Stimulated activated naive CD4-positive, alpha-beta T cell (primary cell): ENCODE measurements around the gene ZNF219.

ENCODE experiments used
- DNase-seq, 6 experiments: peaks; one replicate each; lab custom pipeline; 2025; lab: John Stamatoyannopoulos, UW

ZNF219 gene

DNA sequence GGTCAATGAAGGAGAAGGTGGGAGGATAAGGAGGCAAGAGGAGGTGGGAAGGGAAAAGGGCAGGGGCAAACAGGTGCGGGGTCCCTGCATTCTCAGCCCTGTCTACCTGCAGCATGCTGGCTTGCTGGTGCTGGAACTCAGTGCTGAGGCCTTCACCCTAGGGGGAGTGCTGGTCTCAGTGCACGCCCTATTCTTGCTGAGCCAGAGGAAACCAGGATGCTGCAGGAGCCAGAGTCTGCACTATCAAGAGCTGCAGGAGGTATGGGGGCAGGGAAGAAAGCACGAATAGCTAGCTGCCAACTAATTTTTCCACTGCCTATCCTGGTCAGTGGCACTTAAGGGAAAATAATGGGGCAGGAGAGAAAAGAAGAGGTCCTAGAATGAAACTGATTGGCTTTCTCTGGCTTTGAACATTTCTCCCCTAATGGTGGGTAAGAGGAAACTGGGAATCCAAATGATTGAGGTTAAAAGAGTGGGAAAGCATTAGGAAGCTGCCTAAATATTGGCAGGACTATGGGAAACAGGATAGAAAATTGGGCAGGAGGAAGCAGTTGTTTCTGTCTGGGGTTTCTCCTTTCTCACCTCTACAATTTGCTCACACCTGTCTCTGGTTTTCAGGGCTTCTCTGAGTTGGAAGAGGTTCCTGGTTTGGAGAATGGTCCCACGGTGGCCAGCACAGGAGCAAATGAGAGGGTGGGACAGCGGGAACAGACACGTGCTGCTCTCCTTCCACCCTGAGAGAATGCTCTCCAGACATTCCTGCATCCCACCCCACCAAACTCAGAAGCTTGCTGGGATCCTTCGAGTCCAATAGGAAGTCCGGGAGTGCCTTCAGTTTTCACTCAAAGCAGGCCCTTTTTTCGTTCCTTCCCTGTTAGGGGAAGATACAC lies 4.3 kb upstream of the ZNF219 start:
- no peak for DNase-seq

DNA sequence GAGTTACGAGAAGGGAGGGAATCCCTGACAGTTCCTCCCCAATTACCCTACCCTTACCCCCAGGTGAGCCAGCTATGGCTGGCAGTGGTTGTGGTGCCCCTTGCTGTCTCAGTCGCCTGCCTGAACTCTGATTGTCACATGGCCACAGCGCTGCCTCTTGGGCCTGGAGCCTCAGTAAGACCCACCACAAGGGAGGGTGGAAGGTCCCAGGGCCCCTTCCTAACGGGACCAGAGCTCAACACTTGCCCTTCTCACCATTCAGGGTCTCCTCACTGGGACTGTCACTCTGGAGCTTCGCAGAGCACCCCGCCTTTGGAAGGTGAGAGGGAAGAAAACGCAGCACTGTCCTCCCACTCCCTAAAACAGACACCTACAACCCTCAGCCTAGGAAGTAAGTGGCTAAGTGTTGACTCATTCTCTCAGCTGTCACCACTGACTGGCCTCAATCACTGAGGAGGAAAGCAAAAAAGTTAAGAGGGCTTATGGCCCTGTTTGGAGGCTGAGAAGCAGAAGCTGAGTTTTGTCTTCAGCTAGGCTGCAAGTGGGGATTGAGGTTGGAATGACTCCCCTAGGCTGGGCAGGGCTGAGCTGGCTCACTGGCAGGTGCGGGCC lies 3.5 kb upstream of the ZNF219 start:
- no peak for DNase-seq

DNA sequence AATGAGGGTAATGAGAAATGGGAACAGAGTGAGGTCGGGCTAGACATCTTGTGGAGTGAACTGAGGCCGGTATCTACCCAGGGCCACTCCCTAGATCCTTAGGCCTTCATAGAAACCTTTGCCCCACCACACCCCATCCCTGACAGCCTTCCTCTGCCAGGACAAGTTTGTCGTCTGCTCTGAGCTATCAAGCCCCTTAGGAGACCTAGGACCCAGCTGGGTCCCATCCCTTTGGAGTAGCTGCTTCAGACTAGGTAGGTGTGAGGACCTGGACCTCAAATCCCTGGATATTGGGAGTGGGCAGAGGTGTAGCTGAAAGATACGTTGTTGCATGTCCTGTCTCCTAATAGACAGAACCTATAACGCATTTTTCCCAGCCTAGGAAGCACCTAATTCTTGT lies 2.5 kb upstream of the ZNF219 start, which contains the start of gene TMEM253:
TSS of gene TMEM253 (plus strand) at position 136 of the 400 bp plus-strand sequence. CDS start 278 bp downstream, outside the sequence.
- DNase-seq, result no peak

DNA sequence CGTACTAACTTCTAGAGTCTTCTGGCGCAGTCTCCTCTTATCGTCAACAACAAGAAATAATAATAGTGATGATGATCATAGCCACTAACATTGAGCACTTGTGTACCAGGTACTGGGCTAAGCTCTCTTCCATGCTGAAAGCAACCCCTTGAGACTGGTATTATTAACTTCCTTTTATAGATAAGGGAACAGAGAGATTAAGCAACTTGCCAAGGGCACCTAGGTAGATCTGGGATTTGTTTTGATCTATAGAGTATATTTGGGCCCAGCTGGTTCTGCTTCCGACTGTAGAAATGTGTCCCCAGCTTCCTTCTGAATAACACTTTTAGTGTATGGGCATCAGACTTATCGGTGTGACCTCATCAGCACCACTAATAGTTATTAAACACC lies 1.1 kb upstream of the ZNF219 start:
- no peak for DNase-seq

DNA sequence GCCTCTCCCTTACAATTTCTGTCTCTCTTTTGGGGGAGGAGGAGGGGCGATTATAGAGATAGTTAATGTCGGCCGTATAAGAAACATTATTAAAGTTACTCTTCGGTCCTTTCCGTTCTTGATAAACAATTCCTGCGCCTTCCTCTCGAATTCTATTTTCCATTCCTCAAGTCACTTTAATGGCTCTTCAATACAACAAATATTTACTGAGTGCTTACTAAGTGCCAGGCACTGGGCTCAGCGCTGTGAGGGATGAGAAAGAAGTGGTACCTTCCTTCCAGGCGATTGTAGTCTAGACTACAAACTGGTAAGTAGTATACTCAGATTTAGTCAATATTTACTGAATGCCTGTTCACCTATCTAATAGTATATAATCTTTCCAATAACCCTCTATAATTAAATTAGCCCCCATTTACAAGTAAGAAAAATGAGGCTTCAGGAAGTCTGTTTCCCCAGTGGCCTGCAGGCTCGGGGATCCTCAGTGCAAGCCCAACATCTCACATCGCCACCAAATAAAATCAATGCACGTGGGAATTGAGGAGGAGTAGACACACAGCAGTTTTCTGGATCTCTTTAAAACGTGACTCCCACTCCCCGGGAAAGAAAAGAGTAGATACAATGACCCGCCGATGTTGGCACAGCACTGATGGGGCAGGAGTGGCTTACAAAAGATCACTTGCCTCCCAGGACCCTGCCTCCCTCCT lies 589 bp upstream of the ZNF219 start:
- no peak for DNase-seq

DNA sequence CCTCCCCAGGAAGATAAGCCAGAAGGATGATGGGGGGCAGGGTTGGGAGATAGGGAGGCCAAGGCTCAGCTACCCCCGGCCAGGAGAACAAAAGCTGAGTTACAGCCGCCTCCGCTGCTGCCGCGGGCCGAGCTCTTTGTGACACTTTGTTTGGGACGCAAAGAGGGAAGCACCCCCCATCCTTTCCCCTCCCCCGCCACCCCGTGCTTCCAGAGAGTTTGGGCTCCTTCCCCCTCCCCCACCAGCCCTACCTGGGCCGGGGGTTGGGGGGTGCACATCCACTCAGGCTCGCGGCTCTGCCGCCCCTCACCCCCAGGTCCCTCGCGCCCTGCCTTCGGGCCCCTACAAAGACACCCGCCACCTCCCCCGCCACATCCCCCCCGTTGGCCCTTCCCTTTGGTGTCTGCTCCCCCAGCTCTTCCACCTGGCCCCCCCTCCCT lies 799 bp downstream of the ZNF219 start:
- DNase-seq, result peak in 3 of 6 experiments; percentile 22 to 39 (median 31)

DNA sequence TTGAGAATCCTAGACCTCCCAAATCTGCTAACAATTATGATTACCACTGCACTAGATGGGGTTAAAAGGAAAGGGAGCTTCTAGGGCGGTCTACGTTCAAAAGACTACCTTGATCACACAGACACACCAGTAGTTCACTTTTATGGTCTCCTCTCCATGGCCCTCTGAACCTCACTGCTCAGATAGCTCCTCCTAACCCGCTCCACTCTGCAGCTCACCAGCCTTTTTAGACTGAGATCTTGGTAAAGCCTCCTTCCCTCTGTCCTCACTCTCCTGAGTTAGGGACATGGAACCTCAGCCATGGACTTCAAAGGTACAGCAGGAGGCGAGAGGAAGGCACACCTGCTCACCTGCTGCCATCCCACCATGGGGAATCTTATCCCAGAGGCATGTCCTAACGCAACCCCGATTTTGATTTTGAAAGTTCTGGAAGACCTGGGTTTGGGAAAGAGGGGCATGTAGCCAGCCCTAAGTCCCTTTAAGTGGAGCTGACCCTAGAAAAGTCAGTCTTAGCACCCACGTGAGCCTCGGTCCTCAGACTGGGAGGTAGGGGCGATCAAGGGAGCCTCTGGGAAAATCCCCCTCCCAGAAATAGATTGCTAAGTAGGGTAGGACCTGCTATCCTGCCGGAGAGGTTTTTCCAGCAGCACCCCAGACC lies 1.3 kb downstream of the ZNF219 start:
- DNase-seq, result peak in 1 of 6 experiments; percentile 10

DNA sequence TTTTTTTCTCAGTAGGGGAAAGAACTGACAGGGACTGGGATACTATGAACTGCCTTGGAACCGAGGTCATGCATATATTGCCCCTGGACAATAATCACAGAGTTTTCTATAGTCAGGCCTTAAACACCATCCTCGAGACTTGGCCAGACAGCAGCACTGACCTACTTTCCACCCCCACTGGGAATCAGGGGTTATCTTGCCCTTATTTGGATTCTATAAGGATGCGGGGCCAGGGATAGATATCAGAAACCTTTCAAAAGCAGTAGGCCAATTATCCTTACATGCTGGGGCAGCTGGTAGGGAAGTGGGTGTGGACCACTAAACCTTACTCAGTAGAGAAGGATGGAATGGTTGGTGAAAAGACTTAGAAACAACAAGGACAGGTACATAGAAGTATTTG lies 2.0 kb downstream of the ZNF219 start:
- no peak for DNase-seq

DNA sequence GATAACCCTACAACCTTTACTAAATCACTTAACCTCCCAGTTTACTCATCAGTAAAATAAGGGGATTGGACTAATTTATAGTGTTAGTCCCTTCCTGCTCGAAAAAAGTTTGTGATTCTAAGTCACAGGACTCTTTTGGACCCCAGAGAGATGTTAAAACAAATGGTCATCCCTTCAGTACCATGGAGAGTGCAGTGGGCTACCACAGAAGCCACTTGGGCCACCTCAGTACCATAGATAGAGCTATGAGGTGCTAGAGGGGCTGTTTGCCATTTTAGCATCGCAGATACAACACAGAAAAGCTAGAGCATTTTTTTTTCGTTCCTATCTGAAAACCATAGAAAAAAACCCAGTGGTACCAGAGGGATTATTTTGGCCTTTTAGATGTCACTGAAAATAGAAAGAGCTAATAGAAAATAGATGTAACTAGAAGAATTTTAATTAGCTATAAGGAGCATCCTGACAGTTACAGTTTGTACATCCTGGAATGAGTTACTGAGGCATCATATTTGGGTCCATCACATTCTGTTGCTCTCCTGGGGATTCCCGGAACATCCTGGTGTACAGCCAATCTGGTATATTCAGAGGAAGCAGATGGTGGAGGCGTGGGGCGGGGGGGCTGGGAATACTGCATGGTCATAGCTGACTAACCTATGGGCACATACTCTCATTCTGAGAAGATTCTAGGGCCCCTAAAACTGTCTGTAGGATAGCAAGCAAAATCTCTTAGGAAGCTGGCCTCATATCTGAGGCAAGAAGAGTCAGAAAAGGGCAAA lies 2.8 kb downstream of the ZNF219 start:
- no peak for DNase-seq

DNA sequence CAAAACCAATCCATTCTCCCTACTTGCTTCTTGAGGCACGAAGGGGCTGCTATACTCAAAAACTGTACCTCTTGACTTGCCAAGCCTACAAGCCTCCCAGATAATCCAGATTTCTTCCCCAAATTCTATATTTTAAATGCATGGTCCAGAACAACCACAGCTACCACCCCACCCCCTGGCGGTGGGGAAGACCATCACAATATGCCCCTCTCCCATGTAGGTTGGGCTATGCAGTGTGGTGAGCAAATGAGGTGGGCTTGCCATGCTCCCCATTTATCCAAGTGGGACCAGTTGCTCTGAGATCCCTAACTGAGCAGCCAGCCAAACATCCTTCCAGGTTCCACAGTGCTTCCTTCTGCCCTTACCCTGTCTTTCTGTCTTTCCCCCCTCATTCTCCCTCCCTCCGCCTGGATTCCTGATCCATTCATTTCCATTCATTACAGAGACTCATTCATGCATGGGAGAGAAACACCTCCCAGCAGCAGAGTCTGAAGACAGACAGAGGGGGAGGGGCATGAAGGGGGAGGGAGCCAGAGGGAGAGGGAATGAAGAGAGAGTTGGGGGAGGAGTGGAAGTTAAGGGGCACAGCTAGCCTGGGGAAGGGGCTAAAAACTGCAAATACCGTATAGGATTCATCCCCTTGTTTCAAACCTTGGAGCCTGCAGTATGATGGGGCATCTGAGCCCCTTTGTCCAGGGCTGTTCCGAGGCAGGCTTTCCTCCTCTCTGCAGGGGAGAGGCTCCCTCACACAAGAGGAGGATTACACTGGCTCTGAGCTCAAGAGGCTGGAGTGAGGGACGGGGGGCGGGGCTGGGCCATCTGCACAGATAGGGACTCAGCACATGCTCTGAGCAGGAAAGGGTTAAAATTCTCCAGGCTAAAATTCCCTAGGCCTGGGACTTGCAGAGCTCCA lies 4.4 kb downstream of the ZNF219 start:
- DNase-seq, result no peak

DNA sequence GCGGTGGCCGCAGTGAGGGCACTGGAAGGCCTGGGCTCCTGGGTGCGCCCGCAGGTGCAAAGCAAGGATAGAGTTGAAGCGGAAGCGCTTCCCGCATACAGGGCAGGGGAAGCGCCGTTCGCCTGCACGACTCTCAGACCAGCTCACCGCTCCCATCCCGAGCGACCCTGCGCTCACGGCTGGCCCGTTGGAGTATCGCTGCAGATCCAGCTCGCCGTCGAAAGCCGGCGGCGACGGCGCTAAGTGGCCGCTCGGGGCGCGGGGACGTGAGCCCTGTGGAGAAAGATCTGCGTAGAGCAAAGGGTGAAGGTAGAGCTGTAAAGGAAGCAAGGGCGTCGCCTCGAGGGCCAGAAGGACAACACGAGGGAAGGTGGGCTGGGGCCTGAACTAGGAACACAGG lies 5.4 kb downstream of the ZNF219 start:
- no peak for DNase-seq

DNA sequence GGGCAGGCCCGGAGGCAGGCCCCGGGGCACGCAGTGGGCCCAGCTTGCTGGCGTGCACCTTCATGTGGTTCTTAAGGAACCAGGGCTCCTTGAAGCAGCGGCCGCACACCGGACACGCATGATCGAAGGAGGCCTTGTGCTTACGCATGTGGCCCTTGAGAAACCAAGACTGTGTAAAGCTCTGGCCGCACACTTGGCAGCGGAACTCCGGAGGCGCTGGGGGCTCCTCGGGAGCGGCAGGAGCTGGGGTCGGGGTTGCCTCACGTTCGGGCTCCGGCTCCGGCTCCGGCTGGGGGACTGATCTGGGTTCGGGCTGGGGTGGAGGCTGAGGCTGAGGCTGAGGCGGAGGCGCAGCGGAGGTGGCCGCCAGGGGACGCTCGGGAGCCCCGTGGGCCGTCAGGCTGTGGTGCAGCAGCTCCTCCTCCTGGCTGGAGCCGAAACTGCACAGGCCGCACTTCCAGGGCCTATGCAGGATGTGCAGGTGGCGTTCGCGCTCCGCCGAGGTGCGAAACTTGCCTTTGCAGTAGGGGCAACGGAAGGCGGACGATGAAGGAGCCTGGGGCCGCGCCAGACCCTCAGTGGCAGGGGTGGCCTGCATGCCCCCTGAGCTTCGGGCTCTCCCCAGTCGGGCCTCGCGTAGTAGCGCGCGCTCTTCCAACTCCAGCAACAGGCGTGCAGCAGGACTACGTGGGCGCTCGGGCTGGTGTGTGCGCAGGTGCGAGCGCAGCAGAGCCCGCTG lies 6.0 kb downstream of the ZNF219 start:
- peak; percentile 81 to 95 (median 87) for DNase-seq

DNA sequence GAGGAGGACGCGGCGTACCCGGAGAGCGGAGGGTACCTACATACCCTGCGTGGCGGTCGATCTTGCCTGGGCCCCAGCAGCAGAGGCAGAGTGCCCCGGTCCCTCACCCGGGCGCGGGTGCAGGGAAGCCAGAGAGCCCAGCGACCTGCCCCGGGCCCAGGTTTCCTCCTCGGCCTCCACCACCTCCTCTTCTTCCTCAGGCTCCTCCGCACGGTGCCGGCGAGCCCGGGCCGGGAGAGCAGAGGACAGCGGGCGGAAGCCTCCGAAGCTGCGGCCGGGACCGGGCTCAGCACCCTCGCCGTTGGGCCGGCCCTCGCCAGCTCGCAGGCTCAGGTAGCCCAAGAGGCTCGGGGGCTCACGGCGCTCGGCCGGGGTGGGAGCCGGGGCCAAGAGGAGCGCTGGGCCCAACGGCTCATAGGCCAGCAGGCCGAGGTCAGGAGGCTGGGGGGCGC lies 6.6 kb downstream of the ZNF219 start:
- no peak for DNase-seq

DNA sequence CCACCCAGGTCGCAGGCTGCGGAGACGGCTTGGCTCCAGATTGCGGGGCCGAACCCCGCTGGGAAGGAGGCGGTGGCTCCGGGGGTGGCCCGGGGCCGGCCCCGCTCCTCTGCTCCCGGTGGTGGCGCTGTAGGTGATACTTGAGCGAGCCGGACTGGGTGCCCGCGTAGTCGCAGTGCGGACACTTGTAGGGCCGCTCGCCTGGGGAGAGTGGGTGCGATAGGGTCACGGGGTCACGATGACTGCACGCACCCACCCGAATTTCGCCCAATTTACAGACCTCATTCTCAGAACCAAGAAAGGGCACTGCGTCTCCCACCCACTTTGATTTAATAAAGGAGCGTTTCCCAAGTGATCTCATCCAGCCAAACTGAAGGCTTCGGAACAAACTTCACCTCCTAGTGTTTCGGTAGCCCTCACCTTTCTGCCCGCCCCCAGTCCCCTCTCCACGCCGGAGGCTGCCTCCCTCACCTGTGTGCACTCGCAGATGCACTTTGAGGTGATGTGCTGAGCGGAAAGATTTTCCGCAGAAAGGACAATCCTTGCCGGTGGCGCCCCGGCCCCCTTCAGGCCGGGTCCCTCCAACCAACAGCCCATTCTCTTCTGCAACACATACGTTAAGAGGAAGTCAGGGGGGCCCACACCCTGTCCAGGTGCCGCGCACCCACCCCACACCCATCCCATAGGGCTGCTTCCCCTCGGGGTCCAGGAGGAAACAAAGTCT lies 7.4 kb downstream of the ZNF219 start:
- DNase-seq, result no peak

DNA sequence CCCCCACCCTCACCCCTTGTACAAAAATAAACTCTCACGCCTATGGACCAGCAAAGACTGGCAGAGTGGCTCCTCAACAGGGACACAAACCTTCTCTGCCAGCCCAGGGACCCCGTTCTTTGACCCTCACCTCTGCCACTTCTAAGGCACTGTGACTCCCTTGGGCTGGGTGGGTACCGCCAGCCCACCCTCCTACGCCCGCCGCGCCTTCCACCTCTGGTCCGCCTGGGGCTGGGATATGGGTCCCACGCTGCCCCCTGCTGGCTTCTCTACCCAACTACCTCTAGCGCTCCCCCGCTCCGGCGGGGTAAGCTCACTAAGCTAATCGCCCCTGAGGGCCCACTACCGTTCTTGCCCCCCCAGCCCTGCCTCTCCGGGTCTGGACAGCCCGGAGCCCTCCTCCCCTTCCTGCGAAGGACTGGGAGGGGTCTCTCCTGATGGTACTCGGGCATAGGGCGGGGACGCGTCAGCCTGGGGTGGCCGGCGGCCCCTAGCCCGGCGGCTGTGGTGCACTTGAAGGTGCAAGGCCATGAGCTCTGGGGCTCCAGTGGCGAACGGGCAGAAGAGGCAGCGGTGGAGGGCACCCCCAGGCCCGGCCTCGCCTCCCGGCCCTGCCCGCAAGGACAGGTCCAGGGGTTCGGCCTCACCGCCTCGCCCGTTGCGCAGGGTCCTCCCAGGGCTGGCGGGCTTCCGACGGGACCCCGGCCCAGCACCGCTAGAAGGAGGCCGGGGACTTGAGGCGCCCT lies 8.1 kb downstream of the ZNF219 start:
- DNase-seq, result peak in 2 of 6 experiments; percentile 5 to 10

DNA sequence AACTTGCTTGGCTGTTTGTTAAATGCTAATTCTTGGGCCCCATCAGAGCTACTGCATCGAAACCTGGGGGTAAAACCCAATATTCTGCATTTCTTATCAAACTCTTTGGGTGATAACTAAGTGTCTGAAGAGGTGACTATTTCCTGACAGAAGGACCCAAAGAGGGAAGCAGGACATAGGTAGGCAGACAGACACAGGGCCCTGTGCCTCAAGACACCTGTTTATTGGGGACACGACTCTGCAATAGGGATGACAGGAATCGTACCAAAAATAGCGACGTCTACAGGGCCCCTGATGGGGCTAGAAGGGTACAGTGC lies 8.6 kb downstream of the ZNF219 start:
- DNase-seq, result no peak

DNA sequence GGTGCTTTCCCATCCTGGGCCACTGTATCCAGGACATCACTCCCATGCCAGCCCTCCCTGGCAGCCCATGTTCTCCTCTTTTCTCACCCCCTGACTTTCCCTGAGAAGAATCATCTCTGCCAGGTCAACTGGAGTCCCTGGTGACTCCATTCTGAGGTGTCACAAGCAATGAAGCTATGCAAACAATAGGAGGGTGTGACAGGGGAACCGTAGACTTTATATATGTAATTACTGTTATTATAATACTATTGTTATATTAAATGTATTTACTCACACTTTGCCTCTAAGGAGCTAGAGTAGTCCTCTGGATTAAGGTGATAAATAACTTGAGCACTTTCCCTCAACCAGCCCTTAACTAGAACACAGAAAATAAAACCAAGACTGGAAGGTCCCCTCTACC lies 9.2 kb downstream of the ZNF219 start:
- DNase-seq, result no peak

DNA sequence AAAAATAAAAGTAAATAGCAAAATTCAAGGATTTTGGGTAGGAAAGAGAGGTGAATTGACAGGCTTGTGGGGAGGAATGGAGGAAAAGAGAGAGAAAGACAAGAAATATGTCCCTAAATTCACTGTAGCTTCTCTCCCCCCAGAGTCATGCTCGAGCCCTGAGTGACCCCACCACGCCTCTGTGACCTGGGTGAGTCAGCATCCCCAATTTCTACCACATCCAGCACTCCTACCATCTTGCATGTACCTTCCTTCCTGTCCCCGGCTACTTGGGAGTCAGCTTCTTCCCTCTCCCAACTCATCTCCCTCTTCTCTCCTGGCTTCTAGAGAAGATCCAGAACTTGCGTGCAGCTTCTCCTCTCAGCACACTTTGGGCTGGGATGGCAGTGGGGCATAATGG lies 9.8 kb downstream of the ZNF219 start:
- no peak for DNase-seq
